OCI-LY7 (cell line): ENCODE measurements around the gene CARM1.

ENCODE experiments used
- EZH2phosphoT487 ChIP-seq: fragments of 200-600 bp; sonication (generic); IDR thresholded peaks from 2 replicates; pipeline ENCODE4 v1.6.1; 2018; ENCODE audit warnings: low read depth, borderline replicate concordance, mild to moderate bottlenecking, mixed run types, antibody characterized with exemption, low read length, moderate library complexity, mixed read lengths
- TF ChIP-seq, protein P1 (sequence below): fragments of 200-600 bp; sonication (generic); conservative IDR thresholded peaks from 2 replicates; pipeline ENCODE4 v1.5.1; 2014; ENCODE audit warnings: mild to moderate bottlenecking, antibody characterized with exemption, low read length, moderate library complexity, mixed read lengths

DNA sequence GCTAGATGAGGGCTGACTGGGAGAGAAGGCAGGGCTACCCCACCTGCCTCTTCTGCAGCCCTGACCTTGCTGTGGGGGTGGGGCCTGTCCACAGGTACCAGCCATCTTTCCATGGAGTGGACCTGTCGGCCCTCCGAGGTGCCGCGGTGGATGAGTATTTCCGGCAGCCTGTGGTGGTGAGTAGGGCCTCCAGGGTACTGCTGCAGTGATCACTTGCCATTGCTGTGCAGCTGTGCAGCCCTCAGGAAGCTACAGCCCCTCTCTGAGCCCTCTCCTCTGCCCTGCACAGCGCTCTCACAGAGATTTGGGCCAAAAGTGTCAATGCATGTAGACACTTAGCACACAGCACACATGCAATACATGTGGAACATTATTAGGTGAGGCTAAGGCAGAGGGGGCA is 45.2 kb downstream of the CARM1 start:
- TF ChIP-seq, protein P1, sequence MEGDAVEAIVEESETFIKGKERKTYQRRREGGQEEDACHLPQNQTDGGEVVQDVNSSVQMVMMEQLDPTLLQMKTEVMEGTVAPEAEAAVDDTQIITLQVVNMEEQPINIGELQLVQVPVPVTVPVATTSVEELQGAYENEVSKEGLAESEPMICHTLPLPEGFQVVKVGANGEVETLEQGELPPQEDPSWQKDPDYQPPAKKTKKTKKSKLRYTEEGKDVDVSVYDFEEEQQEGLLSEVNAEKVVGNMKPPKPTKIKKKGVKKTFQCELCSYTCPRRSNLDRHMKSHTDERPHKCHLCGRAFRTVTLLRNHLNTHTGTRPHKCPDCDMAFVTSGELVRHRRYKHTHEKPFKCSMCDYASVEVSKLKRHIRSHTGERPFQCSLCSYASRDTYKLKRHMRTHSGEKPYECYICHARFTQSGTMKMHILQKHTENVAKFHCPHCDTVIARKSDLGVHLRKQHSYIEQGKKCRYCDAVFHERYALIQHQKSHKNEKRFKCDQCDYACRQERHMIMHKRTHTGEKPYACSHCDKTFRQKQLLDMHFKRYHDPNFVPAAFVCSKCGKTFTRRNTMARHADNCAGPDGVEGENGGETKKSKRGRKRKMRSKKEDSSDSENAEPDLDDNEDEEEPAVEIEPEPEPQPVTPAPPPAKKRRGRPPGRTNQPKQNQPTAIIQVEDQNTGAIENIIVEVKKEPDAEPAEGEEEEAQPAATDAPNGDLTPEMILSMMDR: no peak
- TF ChIP-seq EZH2phosphoT487: no peak
